Trophoblast cell (in vitro differentiated cells and primary cell): Measurements from ENCODE around the gene ATG9A.
A peak's percentile ranks its signal among the peaks of the same experiment; 100 is the strongest.

ENCODE experiments used
- DNase-seq, 2 donors: peaks; one replicate each; pipeline ENCODE4 v3.0.0-alpha.2; 2016
- H2AFZ ChIP-seq: 2 replicates; pipeline ENCODE4 v1.6.1; 2013; ENCODE audit warnings: low read length, moderate library complexity, mild to moderate bottlenecking; ENCODE audit not compliant: insufficient read depth, poor library complexity
- H2AK5ac ChIP-seq: 2 replicates; pipeline ENCODE4 v1.6.1; 2013; ENCODE audit warnings: mild to moderate bottlenecking, low read length
- H2BK120ac ChIP-seq: 2 replicates; pipeline ENCODE4 v1.6.1; 2013; ENCODE audit warnings: low read length, mild to moderate bottlenecking, moderate library complexity; ENCODE audit not compliant: insufficient read depth, poor library complexity
- H2BK12ac ChIP-seq: 2 replicates; pipeline ENCODE4 v1.6.1; 2013; ENCODE audit warnings: mild to moderate bottlenecking, low read length, moderate library complexity
- H2BK5ac ChIP-seq: 2 replicates; pipeline ENCODE4 v1.6.1; 2013; ENCODE audit warnings: low read length, low read depth, moderate library complexity, mild to moderate bottlenecking; ENCODE audit not compliant: poor library complexity
- H3K14ac ChIP-seq: 2 replicates; pipeline ENCODE4 v1.6.1; 2013; ENCODE audit warnings: mild to moderate bottlenecking, low read length
- H3K18ac ChIP-seq: 2 replicates; pipeline ENCODE4 v1.6.1; 2013; ENCODE audit warnings: mild to moderate bottlenecking, low read length
- H3K23ac ChIP-seq: 2 replicates; pipeline ENCODE4 v1.6.1; 2013; ENCODE audit warnings: low read length
- H3K27ac ChIP-seq: 2 replicates; pipeline ENCODE4 v1.5.1; 2013; ENCODE audit warnings: low read depth, mild to moderate bottlenecking, inconsistent platforms, low read length, moderate library complexity
- H3K27me3 ChIP-seq: 2 replicates; pipeline ENCODE4 v1.6.1; 2013; ENCODE audit warnings: inconsistent platforms, mild to moderate bottlenecking, low read length, moderate library complexity; ENCODE audit not compliant: insufficient read depth
- H3K36me3 ChIP-seq, 2 experiments: 1 replicate in 1 of 2; 2 replicates in 1 of 2; pipeline ENCODE4 v1.6.1; 2013; ENCODE audit warnings: low read length in 2 of 2, mild to moderate bottlenecking in 2 of 2, moderate library complexity in 1 of 2; ENCODE audit not compliant: insufficient read depth in 2 of 2, control insufficient read depth in 1 of 2
- H3K4ac ChIP-seq: 2 replicates; pipeline ENCODE4 v1.6.1; 2013; ENCODE audit warnings: low read depth, mild to moderate bottlenecking, low read length, moderate library complexity
- H3K4me1 ChIP-seq, 2 experiments: 1 replicate in 1 of 2; 2 replicates in 1 of 2; pipeline ENCODE4 v1.6.1; 2013; ENCODE audit warnings: low read length in 2 of 2, mild to moderate bottlenecking in 2 of 2, moderate library complexity in 1 of 2; ENCODE audit not compliant: insufficient read depth in 2 of 2, control insufficient read depth in 1 of 2
- H3K4me2 ChIP-seq: 2 replicates; pipeline ENCODE4 v1.6.1; 2013; ENCODE audit warnings: inconsistent platforms, mild to moderate bottlenecking, low read length, moderate library complexity
- H3K4me3 ChIP-seq: 2 replicates; pipeline ENCODE4 v1.5.1; 2013; ENCODE audit warnings: mild to moderate bottlenecking, low read depth, low read length, inconsistent platforms
- H3K79me1 ChIP-seq: one replicate; pipeline ENCODE4 v1.6.1; 2013; ENCODE audit warnings: low read length
- H3K79me2 ChIP-seq: 2 replicates; pipeline ENCODE4 v1.6.1; 2013; ENCODE audit warnings: low read length, mild to moderate bottlenecking; ENCODE audit not compliant: control insufficient read depth, insufficient read depth, poor library complexity
- H3K9ac ChIP-seq: 2 replicates; pipeline ENCODE4 v1.6.1; 2013; ENCODE audit warnings: mild to moderate bottlenecking, low read length
- H3K9me3 ChIP-seq: 2 replicates; pipeline ENCODE4 v1.6.1; 2013; ENCODE audit warnings: low read depth, mild to moderate bottlenecking, control low read depth, inconsistent platforms, low read length; ENCODE audit not compliant: insufficient read depth
- H4K12ac ChIP-seq: 2 replicates; pipeline ENCODE4 v1.6.1; 2013; ENCODE audit warnings: low read depth, mild to moderate bottlenecking, low read length, moderate library complexity
- H4K8ac ChIP-seq: 2 replicates; pipeline ENCODE4 v1.6.1; 2013; ENCODE audit warnings: low read depth, mild to moderate bottlenecking, low read length, moderate library complexity
- H4K91ac ChIP-seq: one replicate; pipeline ENCODE4 v1.6.1; 2013; ENCODE audit warnings: low read depth, mild to moderate bottlenecking, low read length, moderate library complexity
- WGBS: extraction: QIAGEN DNeasy Blood & Tissue Kit; methylation state at CpG from one replicate; pipeline ENCODE4 v1.1.7; 2013; ENCODE audit warnings: missing lambda C conversion rate; ENCODE audit not compliant: insufficient read length, insufficient coverage; ENCODE audit errors: extremely low coverage; 5-methylcytosine and 5-hydroxymethylcytosine counted together

The ATG9A gene

GRCh38 chr2:219252084-219252483 lies 22.6 kb upstream of the ATG9A start:
- Histone ChIP-seq H2AFZ (no peak overlapping the region), H3K9me3 (peaks cover 10% of the 10 kb centered on the region), H4K91ac (no peak overlapping the region), H2AK5ac (no peak overlapping the region), H3K79me1 (no peaks in the 10 kb centered on the region), H3K36me3 (peaks cover 8 to 13% of the 10 kb centered on the region in 2 experiments), H3K18ac (no peak overlapping the region), H3K9ac (no peak overlapping the region), H2BK12ac (no peak overlapping the region), H3K23ac (peak overlapping the region; percentile 44), H3K79me2 (no peaks in the 10 kb centered on the region), H3K27me3 (peaks cover 44% of the 10 kb centered on the region), H4K8ac (no peak overlapping the region), H2BK120ac (no peak overlapping the region), H4K12ac (no peak overlapping the region), H3K4me2 (no peak overlapping the region), H2BK5ac (no peak overlapping the region), H3K4me1 (peaks cover 18 to 26% of the 10 kb centered on the region in 2 experiments), H3K4ac (no peak overlapping the region), H3K27ac (no peak overlapping the region), H3K14ac (no peak overlapping the region), H3K4me3 (no peak overlapping the region)
- no peak for DNase-seq
- no CpG with 5 or more reads among the region's 5 CpGs for WGBS

GRCh38 chr2:219251656-219252055 lies 22.2 kb upstream of the ATG9A start:
- Histone ChIP-seq H3K4ac (no peak overlapping the region), H2BK5ac (no peak overlapping the region), H3K79me2 (no peaks in the 10 kb centered on the region), H2AK5ac (no peak overlapping the region), H3K4me1 (peaks cover 18 to 26% of the 10 kb centered on the region in 2 experiments), H3K36me3 (peaks cover 8 to 13% of the 10 kb centered on the region in 2 experiments), H2AFZ (no peak overlapping the region), H3K27me3 (peaks cover 44% of the 10 kb centered on the region), H3K18ac (no peak overlapping the region), H2BK12ac (no peak overlapping the region), H4K91ac (no peak overlapping the region), H3K4me2 (no peak overlapping the region), H3K27ac (no peak overlapping the region), H4K12ac (no peak overlapping the region), H4K8ac (no peak overlapping the region), H3K14ac (no peak overlapping the region), H2BK120ac (no peak overlapping the region), H3K9ac (no peak overlapping the region), H3K4me3 (no peak overlapping the region), H3K79me1 (no peaks in the 10 kb centered on the region), H3K9me3 (peaks cover 10% of the 10 kb centered on the region), H3K23ac (no peak overlapping the region)
- no peak for DNase-seq
- no CpG with 5 or more reads among the region's 6 CpGs for WGBS

DNA sequence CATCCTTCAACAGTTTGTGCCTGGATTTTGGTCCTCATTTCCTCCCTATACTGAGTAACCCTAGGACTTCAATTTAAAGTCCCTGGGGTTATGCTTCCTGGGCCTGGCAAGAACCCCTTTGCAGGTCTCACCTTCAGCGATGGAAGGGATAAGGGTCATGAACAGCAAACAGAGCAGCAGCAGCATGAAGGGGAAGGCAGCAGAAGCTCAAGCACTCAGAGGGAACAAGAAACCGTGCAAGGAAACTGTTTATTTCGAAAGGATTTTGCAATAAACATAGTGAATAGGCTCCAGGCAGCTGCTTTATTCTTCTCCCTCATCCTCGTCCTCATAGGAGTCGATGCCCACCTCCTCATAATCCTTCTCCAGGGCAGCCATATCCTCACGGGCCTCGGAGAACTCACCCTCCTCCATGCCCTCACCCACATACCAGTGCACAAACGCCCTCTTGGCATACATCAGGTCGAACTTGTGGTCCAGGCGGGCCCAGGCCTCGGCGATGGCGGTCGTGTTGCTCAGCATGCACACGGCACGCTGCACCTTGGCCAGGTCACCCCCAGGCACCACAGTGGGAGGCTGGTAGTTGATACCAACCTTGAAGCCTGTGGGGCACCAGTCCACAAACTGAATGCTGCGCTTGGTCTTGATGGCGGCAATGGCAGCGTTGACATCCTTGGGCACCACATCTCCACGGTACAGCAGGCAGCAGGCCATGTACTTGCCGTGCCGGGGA lies 20.8 kb upstream of the ATG9A start:
- Histone ChIP-seq H2AFZ (no peak overlapping the region), H2AK5ac (no peak overlapping the region), H3K4me3 (no peak overlapping the region), H3K23ac (no peak overlapping the region), H4K91ac (no peak overlapping the region), H2BK12ac (no peak overlapping the region), H3K4me2 (no peak overlapping the region), H3K27me3 (peaks cover 40% of the 10 kb centered on the region), H3K18ac (no peak overlapping the region), H3K9me3 (peaks cover 10% of the 10 kb centered on the region), H3K36me3 (peaks cover 8 to 13% of the 10 kb centered on the region in 2 experiments), H2BK120ac (no peak overlapping the region), H3K4ac (no peak overlapping the region), H3K27ac (no peak overlapping the region), H3K4me1 (peaks cover 23 to 30% of the 10 kb centered on the region in 2 experiments), H4K8ac (no peak overlapping the region), H2BK5ac (no peak overlapping the region), H3K9ac (no peak overlapping the region), H3K14ac (no peak overlapping the region), H4K12ac (no peak overlapping the region), H3K79me1 (peaks cover 5% of the 10 kb centered on the region), H3K79me2 (peaks cover 4% of the 10 kb centered on the region)
- WGBS: no CpG with 5 or more reads among the region's 22 CpGs
- no peak for DNase-seq

GRCh38 chr2:219249203-219249980 lies 20.0 kb upstream of the ATG9A start:
- H4K8ac ChIP-seq: no peak overlapping the region

More at GRCh38 chr2:219249203-219249980, 20.0 kb upstream of the ATG9A start:
- H3K27me3 ChIP-seq: peaks cover 32% of the 10 kb centered on the region
- no peak overlapping the region for H2AK5ac ChIP-seq
- H3K36me3 ChIP-seq: peaks cover 8 to 13% of the 10 kb centered on the region in 2 experiments
- H3K14ac ChIP-seq: no peak overlapping the region
- no peak overlapping the region for H2BK120ac ChIP-seq
- no peak overlapping the region for H3K23ac ChIP-seq
- H2BK12ac ChIP-seq: no peak overlapping the region
- H3K9me3 ChIP-seq: peaks cover 10% of the 10 kb centered on the region
- peaks cover 4% of the 10 kb centered on the region for H3K79me2 ChIP-seq
- no peak overlapping the region for H3K4ac ChIP-seq
- DNase-seq: peak; percentile 42 to 51
- no peak overlapping the region for H4K91ac ChIP-seq
- H4K12ac ChIP-seq: no peak overlapping the region
- H3K4me1 ChIP-seq: peaks cover 23 to 31% of the 10 kb centered on the region in 2 experiments
- WGBS: no CpG with 5 or more reads among the region's 7 CpGs
- no peak overlapping the region for H3K4me3 ChIP-seq
- H3K18ac ChIP-seq: no peak overlapping the region
- no peak overlapping the region for H2AFZ ChIP-seq
- no peak overlapping the region for H3K27ac ChIP-seq
- no peak overlapping the region for H3K9ac ChIP-seq
- no peak overlapping the region for H2BK5ac ChIP-seq
- peaks cover 9% of the 10 kb centered on the region for H3K79me1 ChIP-seq
- no peak overlapping the region for H3K4me2 ChIP-seq
